ENCODE data around the gene PAK1. TPM values are rescaled to one million over a fixed set of nuclear protein-coding genes. Genes with fewer than 3 reads are reported as not detected.
A peak's percentile ranks its signal among the peaks of the same experiment; 100 is the strongest.

PAK1 gene
- total RNA-seq, 1 donor from 2014 or later = 83.2 TPM

DNA sequence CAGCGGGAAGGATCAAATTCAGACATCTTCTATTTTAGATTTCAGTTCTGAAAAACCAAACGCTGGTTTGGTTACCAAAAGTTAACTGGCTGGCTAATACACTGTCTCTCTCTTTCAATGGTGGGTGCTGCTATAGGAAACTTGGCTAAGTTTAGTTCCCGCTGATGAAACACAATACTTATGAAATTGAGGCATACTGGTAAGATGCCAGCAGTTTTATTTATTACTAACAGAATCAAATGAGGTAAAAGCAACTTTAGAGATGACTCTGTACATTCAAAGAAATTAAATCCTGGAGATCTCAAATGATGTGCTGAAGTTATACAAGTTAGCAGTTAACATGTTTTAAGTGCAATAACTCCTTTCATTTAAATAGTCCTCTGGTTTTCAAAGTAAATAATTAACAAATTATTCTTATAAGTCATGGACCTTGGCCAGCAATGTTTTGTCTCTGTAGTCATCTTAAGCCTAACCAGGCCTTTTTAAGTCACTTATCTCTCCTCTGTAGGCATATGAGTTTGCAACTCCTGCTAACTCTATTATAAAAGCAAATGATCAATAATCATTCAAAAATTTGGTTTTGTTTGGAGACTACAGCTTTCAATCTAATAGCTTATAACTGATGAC, 54.8 kb downstream of the PAK1 start:
- DNase-seq (ENCODE audit: low spot score in 2 of 2, unreplicated experiment in 2 of 2) = no peak
- no peaks in the 10 kb centered on the region for H3K36me3 Mint-ChIP-seq
- H3K27ac Mint-ChIP-seq = no peak overlapping the region
- H3K27me3 Mint-ChIP-seq (ENCODE audit: low read depth) = no peaks in the 10 kb centered on the region
- H3K4me3 Mint-ChIP-seq = no peak overlapping the region
- no peaks in the 10 kb centered on the region for H3K9me3 Mint-ChIP-seq
- no peak for TF ChIP-seq CTCF (IDR thresholded peaks at IDR 0.05; ENCODE audit: unreplicated experiment)
- peaks cover 8% of the 10 kb centered on the region for H3K4me1 Mint-ChIP-seq

DNA sequence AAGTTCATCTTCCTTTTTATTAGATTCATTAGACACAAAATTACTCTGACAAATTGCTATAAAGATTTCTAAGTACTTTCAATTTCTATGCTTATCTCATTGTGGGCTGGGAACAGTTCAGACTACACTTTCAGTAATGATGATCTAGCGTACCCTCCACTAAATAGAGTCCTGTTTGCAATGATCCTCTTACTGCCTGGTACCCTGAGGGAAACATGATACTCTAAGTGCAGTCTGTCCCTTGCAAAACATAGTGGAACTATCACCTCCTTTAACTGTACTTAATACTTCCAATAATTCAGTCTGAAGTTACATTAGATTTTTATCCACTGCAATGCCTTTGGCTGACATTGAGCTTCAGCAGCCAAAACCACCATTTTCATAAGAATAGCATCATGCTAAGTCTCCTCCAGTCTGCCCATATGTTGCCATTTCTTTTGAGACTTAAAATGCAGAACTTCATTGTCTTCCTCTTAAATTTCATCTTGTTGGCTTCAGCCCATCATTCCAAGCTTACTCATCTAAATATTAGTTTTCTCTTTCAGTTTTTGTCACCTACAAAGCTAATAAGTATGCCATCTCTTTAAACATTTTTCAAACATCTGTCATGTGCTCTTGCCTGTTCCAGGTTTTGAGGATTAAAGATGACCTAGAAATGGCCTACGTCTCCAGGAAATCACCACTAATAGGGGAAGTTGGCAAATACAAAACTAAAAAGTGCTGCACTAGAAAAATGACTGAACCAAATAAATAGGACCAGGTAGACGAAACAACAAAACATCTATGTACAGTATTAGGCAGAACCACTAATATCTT, 55.5 kb downstream of the PAK1 start:
- no peak for TF ChIP-seq CTCF (IDR thresholded peaks at IDR 0.05; ENCODE audit: unreplicated experiment)
- no peaks in the 10 kb centered on the region for H3K36me3 Mint-ChIP-seq

DNA sequence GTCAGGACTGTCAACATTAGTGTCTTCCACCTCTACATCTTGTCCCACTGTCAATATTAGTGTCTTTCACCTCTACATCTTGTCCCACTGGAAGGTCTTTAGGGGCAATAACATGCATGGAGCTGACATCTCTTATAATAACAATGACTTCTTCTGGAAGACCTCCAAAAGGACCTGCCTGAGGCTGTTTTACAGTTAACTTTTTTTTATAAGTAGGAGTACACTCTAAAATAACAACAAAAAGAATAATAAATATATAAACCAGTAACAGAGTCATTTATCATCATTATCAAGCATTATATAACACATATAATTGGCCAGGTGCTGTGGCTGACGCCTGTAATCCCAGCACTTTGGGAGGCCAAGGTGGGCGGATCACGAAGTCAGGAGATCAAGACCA, 57.5 kb downstream of the PAK1 start:
- Mint-ChIP-seq H3K9me3 (no peaks in the 10 kb centered on the region), H3K4me3 (no peak overlapping the region), H3K27me3 (ENCODE audit: low read depth) (no peaks in the 10 kb centered on the region), H3K27ac (no peak overlapping the region), H3K4me1 (peaks cover 18% of the 10 kb centered on the region), H3K36me3 (no peaks in the 10 kb centered on the region)
- no peak for DNase-seq (ENCODE audit: low spot score in 2 of 2, unreplicated experiment in 2 of 2)
- TF ChIP-seq CTCF (IDR thresholded peaks at IDR 0.05; ENCODE audit: unreplicated experiment) = no peak

More for the DNA sequence above, 55.5 kb downstream of the PAK1 start:
- no peak for DNase-seq (ENCODE audit: low spot score in 2 of 2, unreplicated experiment in 2 of 2)
- no peak overlapping the region for H3K27ac Mint-ChIP-seq
- no peaks in the 10 kb centered on the region for H3K9me3 Mint-ChIP-seq
- peaks cover 8% of the 10 kb centered on the region for H3K4me1 Mint-ChIP-seq
- no peaks in the 10 kb centered on the region for H3K27me3 Mint-ChIP-seq (ENCODE audit: low read depth)
- no peak overlapping the region for H3K4me3 Mint-ChIP-seq

- no peak overlapping the region for H3K27ac Mint-ChIP-seq
These were observed 59.9 kb downstream of the PAK1 start for GRCh38 chr11:77413850-77414460.

DNA sequence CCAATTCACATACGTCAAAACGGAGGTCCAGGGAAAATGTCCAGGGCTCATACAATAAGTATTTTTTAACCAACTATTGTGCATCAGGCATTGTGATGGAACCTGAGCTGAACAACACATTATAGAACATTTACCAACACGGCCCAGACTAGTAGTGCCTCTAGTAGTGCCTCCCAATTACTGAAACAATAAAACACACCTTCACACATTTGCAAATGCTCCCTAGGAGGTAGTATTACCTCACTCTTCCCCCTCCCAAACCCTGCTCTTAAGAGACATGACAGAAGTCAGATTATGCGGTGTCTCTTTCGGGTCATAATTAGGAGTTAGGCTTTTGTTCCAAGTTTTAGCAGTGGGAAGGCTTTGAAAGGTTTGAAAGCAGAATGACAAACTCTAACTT, 61.1 kb downstream of the PAK1 start:
- no peak for TF ChIP-seq CTCF (IDR thresholded peaks at IDR 0.05; ENCODE audit: unreplicated experiment)
- Mint-ChIP-seq H3K9me3 (no peaks in the 10 kb centered on the region), H3K27ac (no peak overlapping the region), H3K36me3 (no peaks in the 10 kb centered on the region), H3K4me3 (peak overlapping the region; percentile 12), H3K27me3 (ENCODE audit: low read depth) (no peaks in the 10 kb centered on the region), H3K4me1 (peaks cover 30% of the 10 kb centered on the region)
- no peak for DNase-seq (ENCODE audit: low spot score in 2 of 2, unreplicated experiment in 2 of 2)

More at GRCh38 chr11:77413850-77414460, 59.9 kb downstream of the PAK1 start:
- Mint-ChIP-seq H3K36me3 (no peaks in the 10 kb centered on the region), H3K9me3 (no peaks in the 10 kb centered on the region), H3K27me3 (ENCODE audit: low read depth) (no peaks in the 10 kb centered on the region), H3K4me1 (peaks cover 28% of the 10 kb centered on the region), H3K4me3 (no peak overlapping the region)
- DNase-seq (ENCODE audit: low spot score in 2 of 2, unreplicated experiment in 2 of 2) = no peak
- no peak for TF ChIP-seq CTCF (IDR thresholded peaks at IDR 0.05; ENCODE audit: unreplicated experiment)

All from mesothelial cell of epicardium (in vitro differentiated cells).